Midbrain (tissue), 1 donor: Measurements from ENCODE around the gene KCNK4.
"Not testable (repeated sequence)": the region's sequence is repeated elsewhere in the genome, so short reads cannot be mapped to it uniquely, and the experiment has no call there.

Experiments used
- DNase-seq: peaks from one replicate; lab custom pipeline; 2025; lab: John Stamatoyannopoulos, UW

KCNK4 gene

GRCh38 chr11:64291262-64291751 is at the start of gene KCNK4:
TSS of gene KCNK4 (plus strand) at chr11:64291302. CDS start at chr11:64293019, 1,717 bp downstream.
- no peak for DNase-seq

- no peak for DNase-seq
These were observed 49.4 kb upstream of the KCNK4 start for GRCh38 chr11:64241491-64242374.

GRCh38 chr11:64243236-64243854 is 47.8 kb upstream of the KCNK4 start:
- DNase-seq: no peak

GRCh38 chr11:64244107-64244506 is 47.0 kb upstream of the KCNK4 start:
- DNase-seq: no peak

- no peak for DNase-seq
These were observed 46.1 kb upstream of the KCNK4 start for GRCh38 chr11:64244966-64245365.

GRCh38 chr11:64245401-64245796 is 45.7 kb upstream of the KCNK4 start:
- DNase-seq: no peak

- no peak for DNase-seq
These were observed 45.1 kb upstream of the KCNK4 start for GRCh38 chr11:64245797-64246620.

GRCh38 chr11:64246621-64246870 is 44.6 kb upstream of the KCNK4 start:
- not testable (repeated sequence) for DNase-seq

GRCh38 chr11:64246871-64247728 is 44.0 kb upstream of the KCNK4 start, which contains the start of gene PPP1R14B:
TSS of gene PPP1R14B (minus strand) at chr11:64246943. CDS start at chr11:64246673, 270 bp downstream.
- DNase-seq: peak; percentile 77

GRCh38 chr11:64247729-64248531 is 43.2 kb upstream of the KCNK4 start:
- DNase-seq: no peak

GRCh38 chr11:64248578-64248977 is 42.5 kb upstream of the KCNK4 start:
- no peak for DNase-seq

- no peak for DNase-seq
These were observed 42.1 kb upstream of the KCNK4 start for GRCh38 chr11:64249038-64249437.

GRCh38 chr11:64249563-64250414 is 41.3 kb upstream of the KCNK4 start:
- DNase-seq: no peak

GRCh38 chr11:64250415-64251015 is 40.6 kb upstream of the KCNK4 start:
- DNase-seq: no peak

- DNase-seq: peak; percentile 53
These were observed 39.9 kb upstream of the KCNK4 start, which contains the start of gene PLCB3 for GRCh38 chr11:64251016-64251752. TSS of gene PLCB3 (plus strand) at chr11:64251530. CDS start at chr11:64251650, 120 bp downstream.

GRCh38 chr11:64251753-64252002 is 39.4 kb upstream of the KCNK4 start:
- DNase-seq: no peak

GRCh38 chr11:64252003-64252872 is 38.9 kb upstream of the KCNK4 start:
- DNase-seq: no peak

GRCh38 chr11:64253043-64253442 is 38.1 kb upstream of the KCNK4 start:
- DNase-seq: no peak
